ENCODE measurements around the gene TENM4.
"Not testable (repeated sequence)": the region's sequence is repeated elsewhere in the genome, so short reads cannot be mapped to it uniquely, and the experiment has no call there.

The TENM4 gene

DNA sequence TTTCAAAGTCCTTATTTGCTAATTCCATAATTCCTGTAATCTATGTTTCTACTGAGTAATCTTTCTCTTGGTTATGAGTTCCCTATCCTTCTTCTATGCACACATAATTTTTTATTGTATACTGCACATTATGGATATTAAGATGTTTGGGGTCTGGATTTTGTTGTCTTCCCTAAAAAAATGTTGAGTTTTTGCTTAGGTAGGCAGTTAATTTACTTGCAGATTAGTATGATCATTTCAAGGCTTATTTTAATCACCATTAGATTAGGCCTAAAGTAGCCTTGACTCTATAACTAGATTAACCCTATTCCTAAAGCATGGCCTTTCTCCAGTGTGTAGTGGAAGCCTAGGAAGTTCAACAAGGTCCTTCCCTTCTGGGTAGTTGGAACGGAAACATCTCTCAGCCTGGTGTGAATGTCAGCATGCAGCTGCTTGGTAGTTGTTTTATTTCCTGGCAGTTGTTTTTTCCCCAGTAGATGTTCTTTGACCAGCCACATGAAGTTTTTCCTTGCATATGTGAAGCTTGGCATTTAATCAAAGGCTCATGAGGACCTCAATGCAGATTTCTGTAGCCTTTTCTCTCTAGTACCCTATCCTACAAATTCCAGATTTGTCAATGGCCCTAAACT is 446.9 kb downstream of the TENM4 start:
- no peak for DNase-seq

DNA sequence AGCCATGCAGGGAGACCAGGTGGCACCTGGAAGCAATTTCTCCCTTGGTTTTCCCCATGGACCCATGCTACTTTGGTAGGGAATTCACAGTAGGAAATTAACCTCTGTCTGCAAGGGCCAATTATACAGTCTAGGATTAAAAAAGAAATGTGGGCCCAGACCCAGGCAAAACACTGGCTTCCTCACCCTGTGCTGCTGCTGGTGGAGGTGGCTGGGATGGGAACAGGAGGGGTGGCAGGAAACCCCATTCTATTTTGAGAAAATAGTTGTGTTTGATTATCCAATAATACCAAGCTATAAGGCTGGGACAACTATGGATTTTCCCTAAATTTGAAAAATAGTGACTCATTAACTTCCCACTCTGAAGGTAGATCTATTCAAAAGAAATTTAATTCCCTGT is 449.1 kb downstream of the TENM4 start:
- DNase-seq = no peak

DNA sequence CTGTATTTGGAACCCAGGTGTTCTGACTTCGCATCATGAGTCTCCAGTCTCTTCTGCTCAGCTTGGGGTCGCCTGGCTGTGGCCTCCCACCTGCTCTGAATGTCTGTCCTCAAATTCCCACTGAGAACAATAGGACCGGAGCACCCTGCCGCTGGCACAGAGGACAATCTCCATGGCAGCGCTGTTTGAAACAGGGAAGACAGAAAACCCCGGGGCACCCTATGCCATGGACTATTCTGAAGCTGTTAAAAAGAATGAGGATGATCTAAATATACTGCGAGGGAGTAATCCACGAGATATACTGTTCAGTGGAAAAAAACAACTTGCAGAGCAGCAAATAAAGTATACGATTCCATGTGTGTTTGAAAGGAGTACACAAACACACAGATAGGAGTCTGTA is 450.6 kb downstream of the TENM4 start:
- DNase-seq = no peak

DNA sequence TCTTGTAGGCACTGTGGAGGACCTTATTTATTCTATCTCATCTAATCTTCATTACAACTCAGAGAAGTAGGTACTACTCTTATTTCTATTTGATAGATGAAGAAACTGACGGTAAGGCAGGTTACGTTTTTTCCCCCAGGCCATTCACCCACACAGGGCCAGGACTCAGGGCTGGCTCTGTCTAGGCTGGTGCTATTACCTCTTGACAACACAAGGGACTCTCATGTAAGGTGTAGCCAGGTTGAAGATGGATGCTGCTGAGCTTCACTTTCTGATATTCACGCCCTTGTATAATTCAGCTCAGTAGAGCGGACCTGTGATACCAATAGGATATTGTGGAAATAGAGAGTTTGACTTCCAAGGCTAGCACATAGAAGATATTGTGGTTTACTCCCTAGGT is 453.1 kb downstream of the TENM4 start:
- no peak for DNase-seq

DNA sequence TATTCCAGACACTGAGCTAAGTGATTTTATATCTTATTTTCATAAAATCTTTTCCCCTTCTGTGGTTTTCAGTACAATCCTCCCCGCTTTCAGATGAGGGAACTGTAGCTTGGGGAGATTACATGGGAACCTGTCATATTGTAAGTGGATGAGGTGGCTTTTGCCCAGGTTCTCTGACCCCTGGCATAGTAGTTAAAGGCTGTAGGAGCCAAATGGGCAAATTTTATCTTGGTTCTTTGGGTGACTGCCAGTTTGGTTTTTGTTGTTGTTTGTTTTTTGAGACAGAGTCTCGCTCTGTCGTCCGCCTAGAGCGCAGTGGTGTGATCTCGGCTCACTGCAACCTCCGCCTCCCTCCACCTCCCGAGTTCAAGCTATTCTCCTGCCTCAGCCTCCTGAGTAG is 454.5 kb downstream of the TENM4 start:
- DNase-seq = no peak

DNA sequence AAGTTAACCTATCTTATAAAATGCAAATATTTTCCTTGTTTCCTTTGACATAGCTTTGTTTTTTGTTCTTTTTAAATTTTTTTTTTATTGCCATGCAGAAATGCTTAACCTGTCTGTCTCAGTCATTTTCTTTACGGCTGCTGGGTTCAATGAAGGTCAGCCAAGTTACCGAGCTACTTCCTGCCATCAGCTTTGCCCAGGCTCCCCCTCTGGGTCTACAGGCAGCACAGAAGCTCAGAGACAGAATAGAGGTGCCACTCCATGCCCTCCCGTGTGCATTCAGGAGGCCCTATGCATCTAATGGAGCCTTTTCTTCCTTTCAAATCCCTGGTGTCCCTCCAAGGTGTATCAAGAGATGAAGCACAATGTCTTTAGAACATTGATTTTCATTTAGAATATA is 455.2 kb downstream of the TENM4 start:
- no peak for DNase-seq

DNA sequence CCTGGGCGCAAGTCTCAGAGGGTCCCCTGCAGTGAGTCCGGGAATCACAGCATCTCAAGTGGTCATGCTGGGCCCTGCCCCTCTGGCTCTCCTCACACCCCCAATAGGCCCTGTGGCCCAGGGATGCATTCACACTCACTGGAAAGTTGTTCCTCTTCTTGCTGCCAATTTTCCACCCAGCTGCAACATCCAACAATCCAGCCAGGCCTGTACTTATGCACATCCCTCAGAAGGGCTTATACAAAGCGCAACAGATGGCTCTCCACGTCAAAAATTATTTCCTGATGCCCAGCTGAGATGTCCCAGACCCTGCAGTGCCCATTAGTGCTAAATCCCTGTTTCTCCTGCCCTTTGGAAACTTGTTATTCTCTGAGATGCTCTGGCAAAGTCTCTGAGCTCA is 458.4 kb downstream of the TENM4 start:
- DNase-seq = no peak

DNA sequence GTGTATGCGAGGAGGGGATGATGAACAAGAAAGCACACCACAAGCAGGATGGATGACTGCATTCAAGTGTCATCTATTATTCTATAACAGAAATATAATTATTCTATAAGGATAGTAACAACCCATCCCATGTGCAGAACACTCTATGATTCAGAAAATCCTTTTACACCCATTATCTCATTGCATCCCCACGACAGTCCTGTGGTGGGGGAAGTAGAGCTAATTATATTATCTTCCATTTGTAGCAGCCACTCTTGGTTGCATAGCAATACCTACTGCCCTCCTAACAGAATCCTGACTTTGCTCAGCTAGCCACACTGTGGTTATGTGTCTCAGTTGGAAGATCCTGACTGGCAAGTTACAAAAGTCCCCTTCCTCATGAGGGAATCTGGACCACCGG is 459.7 kb downstream of the TENM4 start:
- DNase-seq = no peak

DNA sequence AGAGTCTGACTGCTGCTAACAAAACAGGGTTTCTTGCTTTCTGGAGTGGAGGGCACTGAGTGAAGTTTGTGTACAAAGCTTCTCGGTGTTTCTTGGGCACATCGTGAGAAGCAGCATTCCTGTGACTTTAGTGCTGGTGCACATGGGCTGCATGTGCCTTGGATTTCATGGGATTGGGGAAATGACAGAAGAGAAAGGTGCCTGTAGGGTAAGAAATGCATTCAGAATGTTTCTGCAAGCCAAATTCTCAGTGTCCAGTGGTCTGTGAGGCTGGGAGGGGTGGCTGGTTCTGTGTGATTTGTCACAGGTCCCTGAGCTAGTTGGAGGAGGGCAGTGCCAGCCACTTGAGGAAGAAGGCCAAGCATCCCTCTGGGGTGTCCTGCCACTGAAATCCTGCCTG is 462.0 kb downstream of the TENM4 start:
- DNase-seq = no peak

DNA sequence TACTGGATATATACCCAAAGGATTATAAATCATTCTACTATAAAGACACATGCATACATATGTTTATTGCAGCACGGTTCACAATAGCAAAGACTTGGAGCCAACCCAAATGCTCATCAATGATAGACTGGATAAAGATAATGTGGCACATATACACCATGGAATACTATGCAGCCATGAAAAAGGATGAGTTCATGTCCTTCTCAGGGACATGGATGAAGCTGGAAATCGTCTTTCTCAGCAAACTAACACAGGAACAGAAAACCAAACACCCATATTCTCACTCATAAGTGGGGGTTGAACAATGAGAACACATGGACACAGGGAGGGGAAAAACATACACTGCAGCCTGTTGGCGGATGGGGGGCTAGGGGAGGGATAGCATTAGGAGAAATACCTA is 463.0 kb downstream of the TENM4 start:
- DNase-seq = not testable (repeated sequence)

DNA sequence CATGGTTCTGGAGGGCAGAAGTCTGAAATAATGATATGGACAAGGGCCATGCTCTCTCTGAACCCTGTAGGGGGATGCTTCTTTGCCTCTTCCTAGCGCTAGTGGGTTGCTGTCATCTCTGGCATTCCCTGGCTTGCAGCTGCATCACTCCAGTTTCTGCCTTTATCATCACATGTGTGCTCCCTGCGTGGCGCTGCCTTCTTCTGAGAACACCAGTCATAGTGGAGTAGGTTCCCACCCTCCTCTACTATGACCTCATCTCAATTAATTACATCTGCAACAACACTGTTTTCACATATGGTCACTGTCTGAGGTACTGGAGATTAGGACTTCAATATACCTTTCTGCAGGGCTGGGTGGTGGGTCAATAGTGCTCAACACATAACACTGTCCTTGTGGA is 463.8 kb downstream of the TENM4 start:
- DNase-seq = no peak

DNA sequence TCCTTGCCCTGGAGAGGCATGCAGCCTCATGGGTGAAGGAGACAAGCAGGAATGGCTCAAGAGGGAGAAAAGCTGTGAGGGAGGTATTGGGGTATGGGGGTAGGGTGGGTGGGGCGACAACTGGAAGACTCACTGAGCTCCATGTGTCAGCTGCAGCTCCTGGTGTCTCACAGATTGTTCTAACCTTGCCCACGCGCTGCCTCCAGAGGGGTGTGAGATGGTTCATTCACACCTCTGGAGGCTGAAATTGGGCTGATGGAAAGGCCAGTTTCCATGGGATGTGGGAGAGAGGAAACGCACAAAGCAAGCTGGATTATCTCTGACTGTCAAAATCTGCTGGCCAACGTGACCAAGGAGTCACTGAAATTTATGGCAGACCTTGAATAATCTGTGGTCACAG is 465.7 kb downstream of the TENM4 start:
- DNase-seq = no peak

DNA sequence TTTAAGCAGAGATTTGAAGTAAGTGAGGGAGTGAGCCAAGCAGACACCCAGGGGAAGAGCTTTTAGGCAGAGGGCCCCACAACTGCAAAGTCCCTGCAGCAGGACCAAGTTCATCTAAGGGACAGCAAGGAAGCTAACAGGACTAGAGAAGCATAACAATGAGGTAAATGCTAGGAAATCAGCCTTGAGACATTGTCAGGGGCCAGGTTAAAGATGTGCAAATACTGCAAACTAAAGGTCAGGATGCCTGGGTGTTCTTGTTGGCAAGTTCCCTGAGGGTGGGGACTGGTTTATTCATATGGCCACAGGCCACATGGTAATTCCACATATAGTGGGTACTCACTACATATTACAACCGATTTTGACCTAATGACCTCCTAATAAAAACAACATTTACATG is 467.0 kb downstream of the TENM4 start:
- no peak for DNase-seq

DNA sequence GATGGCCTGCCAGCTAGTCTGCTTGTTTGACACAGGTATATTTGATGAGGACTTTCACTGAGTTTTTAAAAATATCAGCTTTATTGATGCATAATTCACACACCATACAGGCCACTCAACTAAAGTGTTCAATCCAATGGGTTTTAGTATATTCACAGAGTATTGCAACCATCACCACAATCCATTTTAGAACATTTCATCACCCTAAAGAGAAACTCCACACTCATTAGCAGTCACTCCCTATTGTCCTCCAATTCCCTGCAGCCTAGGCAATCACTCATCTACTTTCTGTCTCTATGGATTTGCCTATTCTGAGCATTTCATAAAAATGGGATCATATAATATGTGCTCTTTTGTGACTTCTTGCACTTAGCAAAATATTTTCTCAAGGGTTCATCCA is 468.2 kb downstream of the TENM4 start:
- DNase-seq = no peak

DNA sequence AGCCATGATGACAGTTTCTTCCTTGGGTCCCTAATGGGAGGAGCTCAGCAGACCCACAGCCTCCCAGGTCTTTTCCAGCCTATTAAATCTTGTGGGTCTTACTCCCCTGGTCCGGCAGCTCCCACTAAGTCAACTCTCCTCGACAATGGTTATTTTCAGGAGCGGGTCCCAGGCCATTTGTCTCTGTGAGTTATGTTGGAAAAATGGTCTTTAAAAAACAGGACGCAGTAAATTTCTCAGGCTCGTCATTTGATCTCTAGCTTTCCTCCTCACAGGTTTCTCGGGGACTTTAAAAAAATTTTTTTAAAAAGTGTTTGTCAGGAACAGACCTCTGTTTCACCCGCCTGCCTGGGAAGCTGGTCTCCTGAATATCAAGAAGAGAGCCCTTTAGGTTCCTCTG is 468.7 kb downstream of the TENM4 start:
- no peak for DNase-seq

DNA sequence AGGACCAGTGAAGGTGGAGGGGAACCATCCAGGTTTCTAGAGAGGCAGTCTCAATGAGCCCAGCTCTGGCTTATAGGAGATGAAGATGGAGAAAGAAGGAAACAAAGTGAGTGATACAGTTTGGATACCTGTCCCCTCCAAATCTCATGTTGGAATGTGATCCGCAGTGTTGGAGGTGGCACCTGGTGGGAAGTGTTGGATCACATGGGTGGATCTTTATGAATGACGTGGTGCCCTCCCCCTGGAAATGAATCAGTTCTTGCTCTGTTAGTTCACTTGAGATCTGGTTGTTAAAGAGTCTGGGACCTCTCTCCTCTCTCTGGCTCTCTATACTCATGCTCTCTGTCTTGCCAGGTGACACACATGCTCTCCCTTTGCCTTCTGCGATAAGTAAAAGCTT is 473.0 kb downstream of the TENM4 start:
- DNase-seq = no peak

DNA sequence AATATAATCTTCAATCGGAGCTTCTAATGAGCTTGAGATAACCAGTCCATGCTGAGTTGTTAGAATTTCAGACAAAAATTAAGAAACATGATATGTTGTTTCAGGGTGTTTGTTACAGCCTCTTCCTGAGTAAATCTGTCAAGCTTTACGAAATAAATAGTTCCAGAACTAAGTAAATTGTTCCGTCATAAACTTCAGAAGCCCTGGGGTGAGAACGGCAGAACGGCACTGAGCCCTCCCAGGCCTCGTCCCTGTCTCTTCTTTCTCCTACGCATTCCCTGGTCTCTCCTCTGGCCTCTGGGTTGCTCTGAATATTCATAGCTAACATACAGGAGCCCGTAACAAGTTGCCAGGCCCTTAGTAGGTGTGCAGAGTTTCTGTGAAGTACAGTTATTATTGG is 475.4 kb downstream of the TENM4 start:
- DNase-seq = no peak

DNA sequence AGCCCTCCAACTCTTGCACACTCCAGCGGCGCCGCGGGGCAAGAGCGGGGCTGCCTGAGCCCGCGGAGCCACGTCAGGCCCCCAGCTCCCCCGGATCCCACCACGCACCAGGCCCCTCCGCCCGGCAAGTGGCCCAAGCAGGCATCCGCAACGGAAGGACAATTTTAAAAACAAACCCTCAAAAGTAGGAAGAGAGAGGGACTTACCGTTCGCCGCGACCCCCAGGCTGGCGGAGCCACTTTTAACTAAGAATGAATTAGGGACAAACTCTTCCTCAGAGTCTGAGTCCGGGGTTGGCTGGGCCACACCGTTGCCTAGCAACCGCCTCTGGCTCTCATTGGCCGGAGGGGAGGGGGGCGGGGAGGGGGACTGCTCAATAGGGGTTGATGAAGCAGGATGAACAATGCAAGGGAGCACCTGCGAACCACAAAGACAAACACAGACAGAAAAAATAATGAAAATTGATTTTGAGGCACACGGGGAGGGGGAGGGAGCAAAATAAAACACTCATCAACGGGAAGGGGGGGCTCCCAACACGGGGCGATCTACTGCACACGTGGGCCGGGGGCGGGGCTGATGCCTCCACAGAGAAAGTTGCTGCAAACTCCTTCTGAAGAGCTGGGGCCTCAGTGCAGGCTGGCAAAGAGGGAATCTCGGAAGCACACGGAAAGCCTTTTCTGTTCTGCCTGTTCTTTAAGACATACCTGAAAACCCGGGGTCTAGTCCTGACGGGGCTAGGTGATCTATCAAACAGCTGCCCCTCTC is 478.7 kb downstream of the TENM4 start:
- peak; percentile 28 for DNase-seq

DNA sequence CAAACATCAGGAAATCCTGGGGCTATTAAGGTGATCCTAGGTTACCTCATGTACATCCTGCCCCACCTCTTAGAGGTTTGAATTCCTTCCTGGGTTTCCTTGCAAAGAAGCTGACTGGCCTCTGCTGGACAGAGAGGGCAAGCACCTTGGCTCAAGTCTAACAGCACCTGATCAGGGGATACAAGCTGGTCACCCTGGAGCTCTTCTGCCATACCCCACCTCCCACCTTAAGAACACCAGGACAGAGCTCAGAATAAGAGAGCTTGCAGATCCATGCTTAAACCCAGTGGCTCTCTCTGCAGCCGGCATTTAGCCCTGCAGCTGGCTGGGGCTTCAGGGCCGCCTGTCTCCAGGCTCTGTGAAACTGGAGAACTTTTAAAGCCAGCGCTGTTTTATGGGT is 479.6 kb downstream of the TENM4 start:
- DNase-seq = peak; percentile 52

DNA sequence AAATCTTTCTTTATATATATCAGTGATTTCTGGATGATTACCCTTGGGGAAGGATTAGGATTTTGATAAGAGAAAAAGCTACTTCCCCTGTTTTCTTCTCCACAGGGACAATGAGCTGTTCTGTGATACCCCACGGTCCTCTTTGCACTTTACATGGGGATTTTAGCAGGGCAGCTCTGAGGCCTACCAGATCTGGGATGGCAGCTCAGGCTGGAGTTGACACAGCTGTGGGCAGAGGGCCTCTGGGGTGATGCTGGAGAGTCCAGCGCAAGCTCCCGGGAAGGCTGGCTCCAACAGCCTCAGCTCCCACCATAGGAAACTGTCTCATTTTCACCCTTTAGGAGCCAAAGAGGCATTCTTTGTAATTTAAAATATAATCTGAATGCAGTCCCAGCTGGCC is 482.4 kb downstream of the TENM4 start:
- DNase-seq = no peak

DNA sequence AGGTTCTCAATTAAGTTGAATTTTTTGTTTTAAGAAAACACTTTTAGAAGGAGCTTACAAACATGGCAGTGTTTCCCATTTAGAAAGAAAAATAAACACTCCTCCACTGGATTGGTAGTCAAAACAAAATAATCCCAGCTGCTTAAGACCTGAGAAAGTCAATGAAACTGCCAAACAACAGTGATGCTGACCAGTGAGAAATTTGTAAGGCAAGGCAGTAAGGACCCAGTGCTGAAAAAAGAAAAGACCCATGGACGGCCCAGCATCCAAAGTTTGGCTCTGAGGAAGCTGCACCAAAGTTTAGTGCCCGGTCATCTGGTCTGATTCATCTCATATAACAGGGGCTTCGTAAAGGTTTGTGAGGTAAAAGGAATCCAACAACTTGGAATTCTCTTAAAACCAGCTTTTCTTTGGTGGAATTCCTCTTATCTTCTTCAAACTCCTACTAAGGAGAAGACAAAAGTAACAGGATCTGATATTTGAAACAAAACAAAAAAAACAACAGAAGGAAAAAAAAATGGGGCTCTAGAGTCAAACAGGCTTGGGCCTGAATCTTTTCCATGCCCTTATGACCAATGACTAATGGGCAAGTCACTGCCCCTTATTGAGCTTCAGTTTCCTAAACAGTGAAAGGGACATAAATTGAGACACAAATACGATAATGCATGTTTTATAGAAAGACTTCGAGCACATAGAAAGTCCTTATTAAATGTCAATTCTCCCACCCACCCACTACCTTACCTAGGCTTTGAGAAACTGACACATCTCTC is 483.2 kb downstream of the TENM4 start:
- no peak for DNase-seq

DNA sequence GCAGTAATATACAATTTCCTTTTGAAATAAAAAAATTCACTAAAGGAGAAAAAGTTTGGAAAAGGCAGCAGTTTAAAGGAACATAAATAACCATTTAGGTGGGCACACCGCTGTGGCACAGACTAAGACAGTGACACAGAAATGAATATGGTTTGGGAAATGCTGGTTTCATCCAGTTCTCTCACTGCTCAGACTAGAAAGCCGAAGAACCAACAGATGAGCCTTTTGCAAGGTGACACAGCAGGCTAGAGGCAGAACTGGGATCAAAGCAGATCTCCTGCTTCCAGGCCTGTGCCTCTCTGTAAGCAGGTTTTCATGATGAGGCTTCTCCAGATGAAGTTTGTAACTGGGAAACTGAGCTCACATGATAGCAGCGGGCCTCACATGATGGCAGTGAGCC is 486.1 kb downstream of the TENM4 start:
- DNase-seq = no peak

DNA sequence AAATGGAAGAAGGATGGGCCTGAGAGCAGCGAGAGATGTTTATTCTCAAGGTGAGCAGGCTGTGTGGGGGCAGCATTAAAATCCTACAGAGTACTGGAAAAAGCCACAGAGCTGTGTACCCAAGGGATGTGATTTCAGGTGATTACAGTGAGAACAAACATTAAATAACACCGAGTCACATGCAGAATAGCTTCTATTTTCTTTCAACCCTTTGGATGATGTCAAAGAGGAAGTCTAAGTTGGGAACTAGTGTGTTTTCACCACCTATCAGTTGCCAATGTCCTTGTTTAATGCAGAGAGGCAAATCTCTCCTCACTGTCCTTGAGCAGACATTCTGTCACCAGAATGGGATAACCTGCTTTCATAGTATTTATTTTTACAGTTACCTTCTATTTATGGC is 486.6 kb downstream of the TENM4 start:
- no peak for DNase-seq

DNA sequence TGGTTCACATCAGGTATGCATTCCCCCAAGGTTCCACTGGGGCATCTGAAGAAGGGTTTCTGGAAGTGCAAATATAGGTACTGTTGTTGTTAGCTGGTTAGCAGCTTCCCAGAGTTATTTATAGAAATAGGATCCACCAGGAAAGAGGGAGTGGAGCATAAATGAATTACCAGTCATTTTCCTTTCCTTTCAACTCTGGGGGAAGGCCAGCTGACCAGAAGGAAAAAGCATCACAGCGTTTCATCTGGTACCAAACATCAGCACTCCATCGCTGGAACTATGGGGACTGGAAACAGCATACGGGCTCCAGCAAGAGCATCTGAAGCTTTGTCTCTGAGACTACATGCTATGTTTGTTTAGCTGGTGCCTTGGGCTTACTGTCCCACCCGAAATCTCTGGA is 487.9 kb downstream of the TENM4 start:
- no peak for DNase-seq
